ENCODE data around the gene ACER2.
"Not testable (repeated sequence)": the region's sequence is repeated elsewhere in the genome, so short reads cannot be mapped to it uniquely, and the experiment has no call there.

Gene ACER2

GRCh38 chr9:19409401-19410194 lies 789 bp downstream of the ACER2 start:
- no peak for TF ChIP-seq ZNF384 (IDR thresholded peaks at IDR 0.05)
- TF ChIP-seq HDGF (IDR thresholded peaks at IDR 0.05; ENCODE audit: borderline replicate concordance), result no peak
- TF ChIP-seq ELF4 (IDR thresholded peaks at IDR 0.05), result no peak
- no peak for TF ChIP-seq L3MBTL2 (conservative IDR thresholded peaks at IDR 0.05)
- TF ChIP-seq NFRKB (IDR thresholded peaks at IDR 0.05), result no peak
- TF ChIP-seq SUZ12 (IDR thresholded peaks at IDR 0.05), result no peak
- TF ChIP-seq TARDBP (IDR thresholded peaks at IDR 0.05), result no peak
- no peak for TF ChIP-seq FOXM1 (IDR thresholded peaks at IDR 0.05; ENCODE audit: borderline replicate concordance)
- no peak for TF ChIP-seq BHLHE40 (IDR thresholded peaks at IDR 0.05; ENCODE audit: borderline replicate concordance)
- no peak for TF ChIP-seq FOXA1 (IDR thresholded peaks at IDR 0.05)
- TF ChIP-seq ARNT (IDR thresholded peaks at IDR 0.05), result no peak
- no peak for TF ChIP-seq FOXK2 (IDR thresholded peaks at IDR 0.05)
- no peak for TF ChIP-seq LEF1 (IDR thresholded peaks at IDR 0.05; ENCODE audit: borderline replicate concordance)
- TF ChIP-seq PKNOX1 (IDR thresholded peaks at IDR 0.05), result no peak
- no peak for TF ChIP-seq CTBP1 (IDR thresholded peaks at IDR 0.05; ENCODE audit: borderline replicate concordance)
- no peak for TF ChIP-seq SP1 (IDR thresholded peaks at IDR 0.05)
- POLR2A ChIA-PET, result no interaction called here
- CTCF ChIA-PET, result no interaction called here
- peak; percentile 53 for DNase-seq (ENCODE audit: extremely low spot score)

GRCh38 chr9:19410195-19410503 lies 1.3 kb downstream of the ACER2 start:
- TF ChIP-seq SP1 (IDR thresholded peaks at IDR 0.05) (no peak), NFRKB (IDR thresholded peaks at IDR 0.05) (no peak), ARNT (IDR thresholded peaks at IDR 0.05) (no peak), ZNF384 (IDR thresholded peaks at IDR 0.05) (no peak), L3MBTL2 (conservative IDR thresholded peaks at IDR 0.05) (no peak), HDGF (IDR thresholded peaks at IDR 0.05; ENCODE audit: borderline replicate concordance) (no peak), ELF4 (IDR thresholded peaks at IDR 0.05) (no peak), LEF1 (IDR thresholded peaks at IDR 0.05; ENCODE audit: borderline replicate concordance) (no peak)
- ChIA-PET CTCF (no interaction called here), POLR2A (no interaction called here)
- DNase-seq (ENCODE audit: extremely low spot score), result no peak

- ChIA-PET CTCF (interaction anchor here (0.7 kb wide), 1 partner anchor 337 kb away, joined by 4 read pairs; no protein-coding TSS in a partner anchor), POLR2A (no interaction called here)
- no peak for DNase-seq (ENCODE audit: extremely low spot score)
- TF ChIP-seq ELF4 (IDR thresholded peaks at IDR 0.05), result no peak
- no peak for TF ChIP-seq LEF1 (IDR thresholded peaks at IDR 0.05; ENCODE audit: borderline replicate concordance)
- TF ChIP-seq FOXA1 (IDR thresholded peaks at IDR 0.05), result no peak
- no peak for TF ChIP-seq TARDBP (IDR thresholded peaks at IDR 0.05)
- TF ChIP-seq PKNOX1 (IDR thresholded peaks at IDR 0.05), result no peak
- no peak for TF ChIP-seq NFRKB (IDR thresholded peaks at IDR 0.05)
- TF ChIP-seq BHLHE40 (IDR thresholded peaks at IDR 0.05; ENCODE audit: borderline replicate concordance), result no peak
- no peak for TF ChIP-seq ZNF384 (IDR thresholded peaks at IDR 0.05)
- TF ChIP-seq HDGF (IDR thresholded peaks at IDR 0.05; ENCODE audit: borderline replicate concordance), result no peak
- TF ChIP-seq FOXM1 (IDR thresholded peaks at IDR 0.05; ENCODE audit: borderline replicate concordance), result no peak
- TF ChIP-seq ARNT (IDR thresholded peaks at IDR 0.05), result no peak
- TF ChIP-seq FOXK2 (IDR thresholded peaks at IDR 0.05), result no peak
- no peak for TF ChIP-seq CTBP1 (IDR thresholded peaks at IDR 0.05; ENCODE audit: borderline replicate concordance)
- TF ChIP-seq L3MBTL2 (conservative IDR thresholded peaks at IDR 0.05), result no peak
- TF ChIP-seq SP1 (IDR thresholded peaks at IDR 0.05), result no peak
- no peak for TF ChIP-seq SUZ12 (IDR thresholded peaks at IDR 0.05)
Measured at GRCh38 chr9:19410594-19410993, 1.8 kb downstream of the ACER2 start.

DNA sequence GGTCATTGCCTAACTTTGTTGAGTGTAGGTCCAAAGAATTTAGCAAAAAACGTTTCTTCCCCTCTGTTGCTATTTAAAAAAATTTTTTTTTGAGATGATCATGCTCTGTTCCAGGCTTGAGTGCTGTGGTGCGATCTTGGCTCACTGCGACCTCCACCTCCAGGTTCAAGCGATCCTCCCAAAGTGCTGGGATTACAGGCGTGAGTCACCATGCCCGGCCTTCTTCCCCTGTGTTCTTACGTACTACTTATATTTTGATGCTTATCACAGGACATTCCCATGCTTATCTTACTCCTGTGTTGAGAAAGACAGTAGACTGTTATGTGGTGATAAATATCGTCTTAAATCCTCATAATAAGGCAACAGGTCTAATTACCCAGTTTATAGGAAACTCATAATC lies 2.5 kb downstream of the ACER2 start:
- POLR2A ChIA-PET, result no interaction called here
- CTCF ChIA-PET, result interaction anchor here (0.7 kb wide), 1 partner anchor 338 kb away, joined by 4 read pairs; no protein-coding TSS in a partner anchor
- TF ChIP-seq HDGF (IDR thresholded peaks at IDR 0.05; ENCODE audit: borderline replicate concordance), result no peak
- TF ChIP-seq SUZ12 (IDR thresholded peaks at IDR 0.05), result no peak
- TF ChIP-seq TARDBP (IDR thresholded peaks at IDR 0.05), result no peak
- no peak for TF ChIP-seq FOXK2 (IDR thresholded peaks at IDR 0.05)
- TF ChIP-seq LEF1 (IDR thresholded peaks at IDR 0.05; ENCODE audit: borderline replicate concordance), result no peak
- no peak for TF ChIP-seq PKNOX1 (IDR thresholded peaks at IDR 0.05)
- no peak for TF ChIP-seq FOXM1 (IDR thresholded peaks at IDR 0.05; ENCODE audit: borderline replicate concordance)
- no peak for TF ChIP-seq ARNT (IDR thresholded peaks at IDR 0.05)
- TF ChIP-seq SP1 (IDR thresholded peaks at IDR 0.05), result no peak
- no peak for DNase-seq (ENCODE audit: extremely low spot score)

DNA sequence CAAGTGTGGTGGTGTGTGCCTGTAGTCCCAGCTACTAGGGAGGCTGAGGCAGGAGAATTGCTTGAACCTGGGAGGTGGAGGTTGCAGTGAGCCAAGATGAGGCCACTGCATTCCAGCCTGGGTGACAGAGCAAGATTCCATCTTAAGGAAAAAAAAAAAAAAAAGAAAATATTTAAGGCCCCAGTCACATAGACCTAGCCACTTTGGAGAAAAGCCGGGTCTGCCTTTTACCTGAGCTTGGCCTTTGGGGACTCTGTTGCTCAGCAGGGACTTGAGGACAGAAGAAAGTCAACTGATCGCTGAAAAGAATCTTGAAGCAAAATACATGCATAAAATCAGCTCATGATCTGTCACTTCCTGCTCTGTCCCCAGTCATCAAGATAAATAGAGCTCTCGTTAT lies 4.6 kb downstream of the ACER2 start:
- POLR2A ChIA-PET; DNase-seq (ENCODE audit: extremely low spot score); CTCF ChIA-PET: not testable (repeated sequence)

GRCh38 chr9:19416143-19416542 lies 7.3 kb downstream of the ACER2 start:
- DNase-seq (ENCODE audit: extremely low spot score), result no peak
- TF ChIP-seq CTBP1 (IDR thresholded peaks at IDR 0.05; ENCODE audit: borderline replicate concordance), result no peak
- TF ChIP-seq NFRKB (IDR thresholded peaks at IDR 0.05), result no peak
- TF ChIP-seq SP1 (IDR thresholded peaks at IDR 0.05), result no peak
- TF ChIP-seq ELF4 (IDR thresholded peaks at IDR 0.05), result no peak
- TF ChIP-seq FOXM1 (IDR thresholded peaks at IDR 0.05; ENCODE audit: borderline replicate concordance), result no peak
- no peak for TF ChIP-seq ARNT (IDR thresholded peaks at IDR 0.05)
- no peak for TF ChIP-seq L3MBTL2 (conservative IDR thresholded peaks at IDR 0.05)
- no peak for TF ChIP-seq SUZ12 (IDR thresholded peaks at IDR 0.05)
- TF ChIP-seq BHLHE40 (IDR thresholded peaks at IDR 0.05; ENCODE audit: borderline replicate concordance), result no peak
- no peak for TF ChIP-seq TARDBP (IDR thresholded peaks at IDR 0.05)
- TF ChIP-seq FOXA1 (IDR thresholded peaks at IDR 0.05), result no peak
- no peak for TF ChIP-seq PKNOX1 (IDR thresholded peaks at IDR 0.05)
- ChIA-PET POLR2A (no interaction called here), CTCF (no interaction called here)

All from HEK293T (cell line).